ENCODE measurements around the gene CRACR2A.

CRACR2A gene

GRCh38 chr12:3631759-3632158 is 121.2 kb downstream of the CRACR2A start:
- no peak overlapping the region for H3K4me3 ChIP-seq (ENCODE audit: low read depth, low read length)
- DNase-seq (ENCODE audit: low read depth): no peak
- no peak for TF ChIP-seq CTCF (IDR thresholded peaks at IDR 0.05; ENCODE audit: low read depth, low read length, missing control alignments)

- H3K4me3 ChIP-seq (ENCODE audit: low read depth, low read length): no peak overlapping the region
- no peak for DNase-seq (ENCODE audit: low read depth)
- no peak for TF ChIP-seq CTCF (IDR thresholded peaks at IDR 0.05; ENCODE audit: low read depth, low read length, missing control alignments)
Measured at GRCh38 chr12:3631272-3631637, 121.7 kb downstream of the CRACR2A start.

- DNase-seq (ENCODE audit: low read depth): no peak
- H3K4me3 ChIP-seq (ENCODE audit: low read depth, low read length): no peak overlapping the region
- TF ChIP-seq CTCF (IDR thresholded peaks at IDR 0.05; ENCODE audit: low read depth, low read length, missing control alignments): no peak
Measured at GRCh38 chr12:3630621-3631271, 122.2 kb downstream of the CRACR2A start.

- no peak overlapping the region for H3K4me3 ChIP-seq (ENCODE audit: low read depth, low read length)
- DNase-seq (ENCODE audit: low read depth): no peak
- no peak for TF ChIP-seq CTCF (IDR thresholded peaks at IDR 0.05; ENCODE audit: low read depth, low read length, missing control alignments)
Measured at GRCh38 chr12:3630111-3630510, 122.8 kb downstream of the CRACR2A start.

GRCh38 chr12:3629057-3629830 is 123.7 kb downstream of the CRACR2A start:
- no peak overlapping the region for H3K4me3 ChIP-seq (ENCODE audit: low read depth, low read length)
- DNase-seq (ENCODE audit: low read depth): no peak
- TF ChIP-seq CTCF (IDR thresholded peaks at IDR 0.05; ENCODE audit: low read depth, low read length, missing control alignments): no peak

GRCh38 chr12:3628629-3629028 is 124.3 kb downstream of the CRACR2A start:
- no peak overlapping the region for H3K4me3 ChIP-seq (ENCODE audit: low read depth, low read length)
- DNase-seq (ENCODE audit: low read depth): no peak
- no peak for TF ChIP-seq CTCF (IDR thresholded peaks at IDR 0.05; ENCODE audit: low read depth, low read length, missing control alignments)

- no peak for DNase-seq (ENCODE audit: low read depth)
- no peak for TF ChIP-seq CTCF (IDR thresholded peaks at IDR 0.05; ENCODE audit: low read depth, low read length, missing control alignments)
- H3K4me3 ChIP-seq (ENCODE audit: low read depth, low read length): no peak overlapping the region
Measured at GRCh38 chr12:3627336-3627735, 125.6 kb downstream of the CRACR2A start.
